ENCODE results near the gene SPTLC3.

GRCh38 chr20:13098720-13099355, 90.1 kb downstream of the SPTLC3 start:
- TF ChIP-seq, protein P1, sequence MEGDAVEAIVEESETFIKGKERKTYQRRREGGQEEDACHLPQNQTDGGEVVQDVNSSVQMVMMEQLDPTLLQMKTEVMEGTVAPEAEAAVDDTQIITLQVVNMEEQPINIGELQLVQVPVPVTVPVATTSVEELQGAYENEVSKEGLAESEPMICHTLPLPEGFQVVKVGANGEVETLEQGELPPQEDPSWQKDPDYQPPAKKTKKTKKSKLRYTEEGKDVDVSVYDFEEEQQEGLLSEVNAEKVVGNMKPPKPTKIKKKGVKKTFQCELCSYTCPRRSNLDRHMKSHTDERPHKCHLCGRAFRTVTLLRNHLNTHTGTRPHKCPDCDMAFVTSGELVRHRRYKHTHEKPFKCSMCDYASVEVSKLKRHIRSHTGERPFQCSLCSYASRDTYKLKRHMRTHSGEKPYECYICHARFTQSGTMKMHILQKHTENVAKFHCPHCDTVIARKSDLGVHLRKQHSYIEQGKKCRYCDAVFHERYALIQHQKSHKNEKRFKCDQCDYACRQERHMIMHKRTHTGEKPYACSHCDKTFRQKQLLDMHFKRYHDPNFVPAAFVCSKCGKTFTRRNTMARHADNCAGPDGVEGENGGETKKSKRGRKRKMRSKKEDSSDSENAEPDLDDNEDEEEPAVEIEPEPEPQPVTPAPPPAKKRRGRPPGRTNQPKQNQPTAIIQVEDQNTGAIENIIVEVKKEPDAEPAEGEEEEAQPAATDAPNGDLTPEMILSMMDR (IDR thresholded peaks at IDR 0.05), result no peak
- TF ChIP-seq POLR2A (IDR thresholded peaks at IDR 0.05), result no peak

Data from lower leg skin (tissue), 3 donors.